Adipocyte (in vitro differentiated cells): ENCODE data around the gene URI1.

Experiments used
- DNase-seq: peaks from one replicate; pipeline ENCODE4 v3.0.0-alpha.2; 2015; ENCODE audit warnings: low read depth
- H3K27me3 ChIP-seq: replicated peaks from 2 replicates; pipeline ENCODE4 v1.7.0; 2013; ENCODE audit warnings: mild to moderate bottlenecking, low read length, moderate library complexity; ENCODE audit not compliant: control insufficient read depth, insufficient read depth
- H3K36me3 ChIP-seq: 2 replicates; pipeline ENCODE4 v1.7.0; 2013; ENCODE audit warnings: low read length, mild to moderate bottlenecking, moderate library complexity; ENCODE audit not compliant: control insufficient read depth, insufficient read depth, severe bottlenecking
- H3K4me1 ChIP-seq: 2 replicates; pipeline ENCODE4 v1.7.0; 2013; ENCODE audit warnings: mild to moderate bottlenecking, low read length, moderate library complexity; ENCODE audit not compliant: control insufficient read depth, insufficient read depth
- H3K4me3 ChIP-seq: 2 replicates; pipeline ENCODE4 v1.7.0; 2013; ENCODE audit warnings: mild to moderate bottlenecking, low read length, moderate library complexity
- H3K9ac ChIP-seq: 2 replicates; pipeline ENCODE4 v1.7.0; 2013; ENCODE audit warnings: mild to moderate bottlenecking, low read length, moderate library complexity
- H3K9me3 ChIP-seq: 2 replicates; pipeline ENCODE4 v1.7.0; 2013; ENCODE audit warnings: mild to moderate bottlenecking, low read length, moderate library complexity; ENCODE audit not compliant: control insufficient read depth

The URI1 gene

GRCh38 chr19:30047432-30047831 is 105.4 kb downstream of the URI1 start:
- DNase-seq = no peak
- no peak overlapping the region for H3K4me3 ChIP-seq
- no peaks in the 10 kb centered on the region for H3K4me1 ChIP-seq
- H3K27me3 ChIP-seq = peaks cover 3% of the 10 kb centered on the region
- no peak overlapping the region for H3K9ac ChIP-seq
- H3K36me3 ChIP-seq = no peaks in the 10 kb centered on the region
- no peaks in the 10 kb centered on the region for H3K9me3 ChIP-seq

- Histone ChIP-seq H3K9ac (no peak overlapping the region), H3K4me1 (no peaks in the 10 kb centered on the region), H3K36me3 (no peaks in the 10 kb centered on the region), H3K27me3 (peaks cover 3% of the 10 kb centered on the region), H3K4me3 (no peak overlapping the region), H3K9me3 (no peaks in the 10 kb centered on the region)
- DNase-seq = no peak
Measured at GRCh38 chr19:30049226-30049625, 107.2 kb downstream of the URI1 start.

GRCh38 chr19:30049846-30050667 is 108.0 kb downstream of the URI1 start:
- Histone ChIP-seq H3K36me3 (no peaks in the 10 kb centered on the region), H3K4me1 (no peaks in the 10 kb centered on the region), H3K9me3 (no peaks in the 10 kb centered on the region), H3K4me3 (no peak overlapping the region), H3K27me3 (peaks cover 3% of the 10 kb centered on the region), H3K9ac (no peak overlapping the region)
- no peak for DNase-seq

GRCh38 chr19:30052122-30053075 is 110.4 kb downstream of the URI1 start:
- no peaks in the 10 kb centered on the region for H3K36me3 ChIP-seq
- no peak for DNase-seq
- H3K9ac ChIP-seq = no peak overlapping the region
- H3K9me3 ChIP-seq = no peaks in the 10 kb centered on the region
- H3K4me3 ChIP-seq = no peak overlapping the region
- no peaks in the 10 kb centered on the region for H3K4me1 ChIP-seq
- peaks cover 3% of the 10 kb centered on the region for H3K27me3 ChIP-seq

GRCh38 chr19:30053558-30053957 is 111.5 kb downstream of the URI1 start:
- Histone ChIP-seq H3K4me3 (no peak overlapping the region), H3K27me3 (peaks cover 3% of the 10 kb centered on the region), H3K9ac (no peak overlapping the region), H3K36me3 (no peaks in the 10 kb centered on the region), H3K9me3 (no peaks in the 10 kb centered on the region), H3K4me1 (no peaks in the 10 kb centered on the region)
- no peak for DNase-seq

GRCh38 chr19:30054210-30054609 is 112.2 kb downstream of the URI1 start:
- DNase-seq = no peak
- Histone ChIP-seq H3K4me3 (no peak overlapping the region), H3K9me3 (no peaks in the 10 kb centered on the region), H3K27me3 (peaks cover 3% of the 10 kb centered on the region), H3K9ac (no peak overlapping the region), H3K4me1 (no peaks in the 10 kb centered on the region), H3K36me3 (no peaks in the 10 kb centered on the region)

- no peak for DNase-seq
- H3K9me3 ChIP-seq = no peaks in the 10 kb centered on the region
- H3K4me3 ChIP-seq = no peak overlapping the region
- H3K36me3 ChIP-seq = no peaks in the 10 kb centered on the region
- H3K9ac ChIP-seq = no peak overlapping the region
- H3K4me1 ChIP-seq = no peaks in the 10 kb centered on the region
- H3K27me3 ChIP-seq = peaks cover 1% of the 10 kb centered on the region
Measured at GRCh38 chr19:30056580-30056979, 114.5 kb downstream of the URI1 start.

- Histone ChIP-seq H3K4me1 (no peaks in the 10 kb centered on the region), H3K4me3 (no peak overlapping the region), H3K27me3 (peaks cover 4% of the 10 kb centered on the region), H3K36me3 (no peaks in the 10 kb centered on the region), H3K9me3 (no peaks in the 10 kb centered on the region), H3K9ac (no peak overlapping the region)
- DNase-seq = no peak
Measured at GRCh38 chr19:30059741-30060457, 117.9 kb downstream of the URI1 start.

GRCh38 chr19:30060531-30061222 is 118.6 kb downstream of the URI1 start:
- Histone ChIP-seq H3K4me3 (no peak overlapping the region), H3K27me3 (peaks cover 9% of the 10 kb centered on the region), H3K9ac (no peak overlapping the region), H3K9me3 (no peaks in the 10 kb centered on the region), H3K4me1 (no peaks in the 10 kb centered on the region), H3K36me3 (no peaks in the 10 kb centered on the region)
- DNase-seq = no peak

- no peaks in the 10 kb centered on the region for H3K36me3 ChIP-seq
- no peaks in the 10 kb centered on the region for H3K9me3 ChIP-seq
- no peak overlapping the region for H3K4me3 ChIP-seq
- peaks cover 16% of the 10 kb centered on the region for H3K27me3 ChIP-seq
- no peak for DNase-seq
- H3K9ac ChIP-seq = no peak overlapping the region
- no peaks in the 10 kb centered on the region for H3K4me1 ChIP-seq
Measured at GRCh38 chr19:30061223-30062064, 119.4 kb downstream of the URI1 start.
